HFFc6 (cell line): ENCODE results near the gene HS3ST4. TPM values are rescaled to one million over a fixed set of nuclear protein-coding genes. Genes with fewer than 3 reads are reported as not detected.

Source experiments
- DNase-seq: peaks from one replicate; pipeline ENCODE4 v3.0.0-alpha.2; 2018
- H3K27ac Mint-ChIP-seq: 2 replicates; pipeline ENCODE4 v1.8.0; 2020; ENCODE audit warnings: mild to moderate bottlenecking, mixed read lengths
- H3K27me3 Mint-ChIP-seq: 2 replicates; pipeline ENCODE4 v1.8.0; 2021; ENCODE audit warnings: mild to moderate bottlenecking, moderate library complexity, mixed read lengths; ENCODE audit not compliant: insufficient read depth
- H3K36me3 Mint-ChIP-seq: 2 replicates; pipeline ENCODE4 v1.8.0; 2021; ENCODE audit warnings: low read depth, mixed read lengths
- H3K4me1 Mint-ChIP-seq: 2 replicates; pipeline ENCODE4 v1.8.0; 2020; ENCODE audit warnings: low read depth, mixed read lengths
- H3K4me3 Mint-ChIP-seq: 2 replicates; pipeline ENCODE4 v1.8.0; 2020; ENCODE audit warnings: mild to moderate bottlenecking, moderate library complexity, mixed read lengths
- H3K9me3 Mint-ChIP-seq: 2 replicates; pipeline ENCODE4 v1.8.0; 2020; ENCODE audit warnings: mild to moderate bottlenecking, mixed read lengths
- total RNA-seq, 6 experiments: library from RNA; stranded (reverse); fragmentation: NEBNext Ultra II Directional; extraction: Animal tissue kit (Norgen Biotek cat#: 25700); gene quantifications; 2 replicates in 1 of 6; 3 replicates in 5 of 6; pipeline ENCODE4 v1.2.3, GENCODE V29; 2021
- TF ChIP-seq, protein P1 (sequence below): fragments of 200-600 bp; sonication (generic); IDR thresholded peaks from 2 replicates; pipeline ENCODE4 v1.5.0; 2021; ENCODE audit warnings: antibody characterized with exemption, mild to moderate bottlenecking

HS3ST4 gene
- total RNA-seq, 6 experiments from 2014 or later = not detected

DNA sequence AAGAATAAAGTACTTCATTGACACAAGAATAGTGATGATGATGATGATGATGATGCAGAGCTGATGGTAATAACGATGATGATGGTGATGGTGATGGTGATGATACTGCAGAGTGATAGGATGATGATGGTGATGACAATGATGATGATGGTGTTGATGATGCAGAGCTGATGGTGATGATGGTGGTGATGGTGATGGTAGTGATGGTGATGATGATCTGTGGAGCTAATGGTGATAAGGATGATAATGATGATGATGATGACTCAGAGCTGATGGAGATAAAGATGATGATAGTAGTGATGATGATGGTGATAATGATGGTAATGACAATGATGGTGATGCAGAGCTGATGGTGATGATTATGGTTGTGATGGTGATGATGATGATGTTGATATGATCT is 448.1 kb downstream of the HS3ST4 start:
- no peaks in the 10 kb centered on the region for H3K36me3 Mint-ChIP-seq
- no peak overlapping the region for H3K27ac Mint-ChIP-seq
- peaks cover 8% of the 10 kb centered on the region; the same call in 1 of the 2 replicates for H3K9me3 Mint-ChIP-seq
- TF ChIP-seq, protein P1, sequence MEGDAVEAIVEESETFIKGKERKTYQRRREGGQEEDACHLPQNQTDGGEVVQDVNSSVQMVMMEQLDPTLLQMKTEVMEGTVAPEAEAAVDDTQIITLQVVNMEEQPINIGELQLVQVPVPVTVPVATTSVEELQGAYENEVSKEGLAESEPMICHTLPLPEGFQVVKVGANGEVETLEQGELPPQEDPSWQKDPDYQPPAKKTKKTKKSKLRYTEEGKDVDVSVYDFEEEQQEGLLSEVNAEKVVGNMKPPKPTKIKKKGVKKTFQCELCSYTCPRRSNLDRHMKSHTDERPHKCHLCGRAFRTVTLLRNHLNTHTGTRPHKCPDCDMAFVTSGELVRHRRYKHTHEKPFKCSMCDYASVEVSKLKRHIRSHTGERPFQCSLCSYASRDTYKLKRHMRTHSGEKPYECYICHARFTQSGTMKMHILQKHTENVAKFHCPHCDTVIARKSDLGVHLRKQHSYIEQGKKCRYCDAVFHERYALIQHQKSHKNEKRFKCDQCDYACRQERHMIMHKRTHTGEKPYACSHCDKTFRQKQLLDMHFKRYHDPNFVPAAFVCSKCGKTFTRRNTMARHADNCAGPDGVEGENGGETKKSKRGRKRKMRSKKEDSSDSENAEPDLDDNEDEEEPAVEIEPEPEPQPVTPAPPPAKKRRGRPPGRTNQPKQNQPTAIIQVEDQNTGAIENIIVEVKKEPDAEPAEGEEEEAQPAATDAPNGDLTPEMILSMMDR = no peak
- no peak overlapping the region for H3K4me3 Mint-ChIP-seq
- H3K27me3 Mint-ChIP-seq = no peaks in the 10 kb centered on the region; the same call in 1 of the 2 replicates
- DNase-seq = no peak
- H3K4me1 Mint-ChIP-seq = no peaks in the 10 kb centered on the region

DNA sequence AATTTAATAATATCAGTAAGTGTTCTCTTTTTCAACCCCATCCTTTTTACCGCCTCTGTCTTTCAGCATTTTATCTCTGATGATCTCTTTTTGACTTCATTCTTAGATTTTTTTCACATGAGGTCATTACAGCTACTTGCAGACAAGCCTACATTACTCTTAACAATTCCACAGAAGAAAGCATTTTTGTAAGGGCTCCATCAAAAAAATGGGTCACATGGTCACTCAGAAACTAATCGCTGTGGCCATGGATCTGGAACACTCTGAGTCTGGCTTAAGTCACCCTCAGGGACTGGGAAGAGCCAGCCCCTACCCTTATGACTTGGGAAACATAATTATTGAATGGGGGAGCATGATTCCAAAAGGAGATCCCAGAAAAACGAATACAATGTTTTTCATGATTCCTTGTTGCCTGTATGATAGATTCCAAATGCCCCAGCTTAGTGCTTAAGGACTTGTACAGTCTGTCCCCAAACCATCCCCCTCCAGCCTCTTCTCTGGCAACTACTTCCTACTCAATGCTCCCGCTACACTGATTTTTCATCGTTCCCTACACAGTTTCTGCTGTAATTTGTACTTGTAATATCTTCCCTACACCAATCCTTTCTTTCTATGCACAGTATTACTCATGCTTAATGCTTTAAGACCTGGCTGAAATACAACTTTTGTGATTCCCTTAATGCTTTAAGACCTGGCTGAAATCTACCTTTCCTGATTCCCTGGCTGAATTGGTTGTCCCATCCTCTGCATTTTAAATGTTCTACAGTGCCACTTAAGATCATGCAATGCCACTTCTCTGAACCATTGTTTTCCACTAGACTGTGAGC is 457.8 kb downstream of the HS3ST4 start:
- H3K27me3 Mint-ChIP-seq = no peaks in the 10 kb centered on the region
- no peaks in the 10 kb centered on the region for H3K36me3 Mint-ChIP-seq
- DNase-seq = no peak
- TF ChIP-seq, protein P1 = no peak
- H3K4me1 Mint-ChIP-seq = no peaks in the 10 kb centered on the region
- H3K27ac Mint-ChIP-seq = no peak overlapping the region
- peaks cover 32% of the 10 kb centered on the region for H3K9me3 Mint-ChIP-seq
- no peak overlapping the region for H3K4me3 Mint-ChIP-seq

DNA sequence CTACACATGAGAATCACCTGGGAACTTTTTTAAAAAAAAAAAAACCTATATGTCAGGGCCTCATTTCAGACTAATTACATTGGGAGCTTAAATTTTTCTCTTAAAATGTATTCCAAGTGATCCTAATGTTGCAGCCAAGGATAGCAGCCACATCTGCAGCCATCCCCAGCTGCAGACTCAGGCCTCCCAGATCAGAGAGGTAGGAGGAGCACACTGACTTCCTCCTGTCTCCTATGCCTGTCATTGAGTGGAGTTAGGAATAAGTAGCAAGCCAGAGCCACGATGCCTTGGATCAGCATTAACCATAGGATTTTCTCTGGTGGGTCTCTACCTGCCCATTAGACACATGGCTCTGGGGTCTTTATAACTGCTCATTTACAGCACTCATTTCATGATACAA is 463.5 kb downstream of the HS3ST4 start:
- Mint-ChIP-seq H3K36me3 (no peaks in the 10 kb centered on the region), H3K27ac (no peak overlapping the region), H3K27me3 (no peaks in the 10 kb centered on the region), H3K4me1 (no peaks in the 10 kb centered on the region), H3K9me3 (peaks cover 37% of the 10 kb centered on the region), H3K4me3 (no peak overlapping the region)
- TF ChIP-seq, protein P1 = no peak
- no peak for DNase-seq

DNA sequence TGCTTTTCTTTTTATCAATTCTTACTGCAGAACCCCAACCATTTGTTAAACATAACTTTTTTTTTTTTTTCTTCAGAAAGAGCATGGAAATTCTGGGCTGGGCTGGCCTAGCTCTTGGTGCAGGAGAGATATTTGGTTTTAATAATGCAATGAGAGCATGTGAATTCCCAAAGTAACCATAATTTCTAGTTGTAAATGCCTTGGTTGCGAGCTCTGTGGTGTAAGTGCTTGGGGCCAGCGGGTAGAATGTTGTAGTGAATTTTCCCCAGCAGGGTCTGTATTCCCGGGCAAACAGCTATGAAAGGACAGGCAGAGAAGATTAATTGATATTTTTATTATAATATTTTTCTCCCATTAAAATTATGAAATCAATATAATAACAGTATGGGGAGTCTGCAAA is 465.6 kb downstream of the HS3ST4 start:
- H3K4me1 Mint-ChIP-seq = no peaks in the 10 kb centered on the region
- H3K9me3 Mint-ChIP-seq = peaks cover 37% of the 10 kb centered on the region
- no peaks in the 10 kb centered on the region for H3K27me3 Mint-ChIP-seq
- TF ChIP-seq, protein P1 = no peak
- no peak for DNase-seq
- no peaks in the 10 kb centered on the region for H3K36me3 Mint-ChIP-seq
- no peak overlapping the region for H3K27ac Mint-ChIP-seq
- no peak overlapping the region for H3K4me3 Mint-ChIP-seq

DNA sequence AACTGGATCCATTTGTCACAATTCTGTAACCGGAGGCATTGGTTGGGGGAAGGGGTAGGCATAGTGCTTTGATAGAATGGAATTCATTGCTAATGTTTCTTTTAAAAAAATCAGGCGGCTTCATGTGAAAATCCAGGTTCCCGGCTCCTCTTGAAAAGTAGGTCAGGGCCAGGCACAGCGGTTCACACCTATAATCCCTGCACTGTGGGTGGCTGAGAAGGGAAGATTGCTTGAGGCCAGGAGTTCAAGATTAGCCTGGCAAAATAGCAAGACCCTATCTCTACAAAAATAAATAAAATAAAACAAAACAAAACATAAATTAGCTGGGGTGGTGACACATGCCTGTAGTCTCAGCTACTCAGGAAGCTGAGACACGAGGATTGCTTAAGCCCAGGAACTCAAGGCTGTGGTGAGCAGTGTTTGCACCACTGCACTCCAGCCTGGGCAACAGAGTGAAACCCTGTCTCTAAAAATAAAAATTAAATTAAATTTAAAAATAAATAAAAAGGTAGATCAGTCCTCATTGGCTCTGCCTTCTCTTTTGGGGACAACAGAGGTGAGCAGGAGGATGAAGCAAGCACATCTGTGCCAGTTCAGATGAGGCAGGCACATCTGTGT is 466.5 kb downstream of the HS3ST4 start:
- Mint-ChIP-seq H3K36me3 (no peaks in the 10 kb centered on the region), H3K4me3 (no peak overlapping the region), H3K27me3 (no peaks in the 10 kb centered on the region), H3K27ac (no peak overlapping the region), H3K4me1 (no peaks in the 10 kb centered on the region), H3K9me3 (peaks cover 43% of the 10 kb centered on the region)
- no peak for DNase-seq
- TF ChIP-seq, protein P1 = no peak
